NCI-H510A (cell line): ENCODE measurements around the gene MICAL2.

Source experiments
- DNase-seq: peaks from one replicate; lab custom pipeline; 2025; lab: John Stamatoyannopoulos, UW

Gene MICAL2

DNA sequence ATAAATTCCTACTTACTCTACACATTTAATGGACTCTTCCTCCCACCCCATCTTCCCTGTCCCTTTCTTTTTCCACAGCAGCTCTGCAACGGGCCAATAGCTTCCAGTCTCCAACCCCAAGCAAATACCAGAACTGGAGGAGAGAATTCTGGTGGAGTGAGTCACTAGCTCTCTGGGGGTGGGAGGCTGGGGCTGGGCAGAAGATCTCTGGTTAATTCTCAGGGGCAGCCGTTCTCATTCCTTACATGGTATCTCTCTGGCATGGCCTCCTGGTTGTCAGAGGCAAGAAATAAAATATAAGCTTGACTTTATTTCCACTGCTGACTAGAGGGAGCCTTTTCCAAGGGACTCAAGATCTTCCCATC, 176.6 kb downstream of the MICAL2 start:
- DNase-seq = no peak

DNA sequence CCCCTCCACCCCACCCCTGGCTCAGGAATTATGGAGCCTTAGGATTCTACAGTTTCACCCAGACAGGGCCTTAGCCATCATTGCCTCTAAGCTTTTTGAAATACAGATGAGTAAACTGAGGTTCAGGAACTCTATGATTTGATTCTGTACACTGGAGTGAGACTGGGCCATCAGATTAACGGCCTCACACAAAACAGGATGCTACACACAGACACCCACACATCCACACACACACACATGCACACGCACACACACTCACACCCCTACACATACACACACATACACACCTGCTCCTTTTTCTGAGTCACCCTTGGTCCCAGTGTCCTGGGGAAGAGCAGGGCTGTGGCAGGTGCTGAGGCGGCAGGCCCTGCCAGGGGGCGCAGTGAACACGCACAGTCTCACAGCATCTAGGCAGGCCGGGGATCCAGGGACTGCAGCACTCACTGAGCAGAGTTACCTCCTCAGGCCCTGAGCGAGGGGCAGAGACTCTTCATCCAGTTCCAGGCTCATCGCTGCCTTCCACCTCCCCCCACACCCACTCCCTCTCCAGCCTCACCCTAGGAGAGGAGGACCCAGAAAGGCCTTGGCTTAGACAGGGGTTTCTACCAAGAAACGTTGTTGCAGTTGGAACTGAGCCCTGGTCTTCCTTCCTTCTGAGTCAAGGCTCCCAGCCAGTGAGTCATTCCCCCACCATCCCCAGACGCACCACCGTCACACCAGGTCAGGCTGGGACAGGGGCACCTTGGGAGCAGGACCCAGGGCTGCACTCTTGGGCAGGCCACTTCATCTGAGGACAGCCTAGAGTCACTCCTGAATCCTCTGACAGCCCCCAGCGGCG, 177.2 kb downstream of the MICAL2 start:
- DNase-seq = peak; percentile 7

GRCh38 chr11:12288212-12288930, 178.0 kb downstream of the MICAL2 start:
- DNase-seq = peak; percentile 55

GRCh38 chr11:12288931-12289666, 178.7 kb downstream of the MICAL2 start:
- DNase-seq = no peak

- DNase-seq = no peak
Measured at GRCh38 chr11:12289667-12290476, 179.5 kb downstream of the MICAL2 start.

GRCh38 chr11:12290477-12290922, 180.1 kb downstream of the MICAL2 start:
- no peak for DNase-seq

GRCh38 chr11:12291313-12291712, 180.9 kb downstream of the MICAL2 start:
- DNase-seq = no peak

- no peak for DNase-seq
Measured at GRCh38 chr11:12291766-12292165, 181.4 kb downstream of the MICAL2 start.

- DNase-seq = no peak
Measured at GRCh38 chr11:12292766-12293165, 182.4 kb downstream of the MICAL2 start.

GRCh38 chr11:12293486-12293885, 183.1 kb downstream of the MICAL2 start:
- no peak for DNase-seq

- DNase-seq = no peak
Measured at GRCh38 chr11:12294613-12295012, 184.2 kb downstream of the MICAL2 start.

DNA sequence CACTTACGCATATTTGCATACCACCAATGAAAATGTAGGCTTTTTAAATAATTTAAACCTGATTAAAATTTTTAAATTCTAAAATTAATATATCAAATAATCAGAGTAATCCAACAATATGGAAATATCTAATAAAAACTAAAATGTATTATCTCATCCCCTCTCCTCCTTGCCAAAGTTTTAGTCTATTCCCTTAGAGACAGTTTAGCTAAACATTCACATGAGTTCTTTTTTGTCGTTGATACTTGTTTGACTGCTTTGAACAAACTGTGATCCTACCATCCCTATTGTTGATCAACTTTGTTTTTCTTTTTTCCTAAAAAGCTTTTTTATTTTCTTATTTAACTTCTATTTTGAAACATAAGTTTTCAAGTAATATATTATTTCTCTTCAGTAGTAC, 185.6 kb downstream of the MICAL2 start:
- no peak for DNase-seq

DNA sequence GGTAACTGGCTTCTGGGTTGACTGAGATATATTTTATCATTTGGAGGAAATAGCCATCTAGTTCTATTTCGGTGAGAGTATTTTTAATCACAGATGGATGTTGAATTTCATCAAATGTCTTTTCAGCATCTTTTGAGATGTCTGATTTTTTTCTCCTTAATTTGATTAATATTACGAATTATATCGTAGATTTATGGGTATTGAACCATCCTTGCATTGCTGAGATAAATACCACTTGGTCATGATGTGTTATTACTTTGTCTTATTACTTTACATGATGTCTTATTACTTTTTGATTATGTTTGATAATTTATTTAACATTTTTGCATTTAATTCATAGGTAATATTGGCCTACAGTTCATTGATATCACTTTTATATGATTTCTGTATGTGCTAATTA, 188.2 kb downstream of the MICAL2 start:
- DNase-seq = no peak

- DNase-seq = no peak
Measured at GRCh38 chr11:12301379-12301778, 191.0 kb downstream of the MICAL2 start.

GRCh38 chr11:12303421-12304149, 193.2 kb downstream of the MICAL2 start:
- DNase-seq = no peak

- DNase-seq = no peak
Measured at GRCh38 chr11:12306830-12307229, 196.4 kb downstream of the MICAL2 start.

DNA sequence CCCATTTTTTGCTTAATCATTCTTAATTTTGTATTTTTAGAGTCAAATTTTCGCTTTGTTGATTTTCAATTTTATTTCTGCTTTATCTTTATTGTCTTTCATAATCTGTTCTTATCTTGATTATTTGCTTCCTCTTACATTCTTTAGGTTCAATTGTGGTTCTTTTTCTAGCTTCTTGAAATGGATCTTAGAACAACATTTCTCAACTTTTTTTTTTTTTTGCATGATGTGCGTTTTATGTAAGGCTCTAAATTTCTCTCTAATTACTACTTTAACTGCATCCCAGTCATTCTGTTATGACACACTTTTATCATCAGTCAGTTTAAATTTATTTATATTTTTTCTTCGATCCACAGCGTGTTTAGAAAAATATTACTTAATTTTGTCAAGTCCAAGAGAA, 201.7 kb downstream of the MICAL2 start:
- DNase-seq = no peak
